Femur (tissue), 1 donor: ENCODE data around the gene WAS.

Experiments
- DNase-seq: peaks from one replicate; pipeline ENCODE4 v3.0.0-alpha.2; 2017

WAS gene

GRCh38 chrX:48713847-48714246 lies 30.2 kb downstream of the WAS start:
- no peak for DNase-seq

- no peak for DNase-seq
Observed at GRCh38 chrX:48714573-48714972, 31.0 kb downstream of the WAS start.

- no peak for DNase-seq
Observed at GRCh38 chrX:48715072-48715471, 31.5 kb downstream of the WAS start.

- no peak for DNase-seq
Observed at GRCh38 chrX:48715876-48716502, 32.4 kb downstream of the WAS start.

- no peak for DNase-seq
Observed at GRCh38 chrX:48719958-48720357, 36.4 kb downstream of the WAS start.

GRCh38 chrX:48720577-48721250 lies 37.1 kb downstream of the WAS start:
- no peak for DNase-seq

GRCh38 chrX:48721916-48722315 lies 38.3 kb downstream of the WAS start:
- DNase-seq = no peak

- DNase-seq = no peak
Observed at GRCh38 chrX:48726596-48726995, 43.0 kb downstream of the WAS start.

GRCh38 chrX:48728653-48729052 lies 45.1 kb downstream of the WAS start:
- no peak for DNase-seq

GRCh38 chrX:48736303-48736702 lies 52.7 kb downstream of the WAS start:
- no peak for DNase-seq

- no peak for DNase-seq
Observed at GRCh38 chrX:48736878-48737212, 53.2 kb downstream of the WAS start.

- DNase-seq = peak; percentile 96
Observed at GRCh38 chrX:48737213-48737938, 53.8 kb downstream of the WAS start.

- DNase-seq = no peak
Observed at GRCh38 chrX:48737940-48738339, 54.3 kb downstream of the WAS start.
